Activated CD4-positive, alpha-beta T cell treated with anti-CD3 and anti-CD28 coated beads for 4 hours (primary cell): ENCODE results near the gene DAZAP2.

Experiments used
- DNase-seq, 2 donors: peaks; one replicate each; pipeline ENCODE4 v3.0.0-alpha.2; 2020

DAZAP2 gene

GRCh38 chr12:51238510-51239334 lies at the start of gene DAZAP2:
Gene DAZAP2, plus strand, starts transcription at chr12:51238826. Its CDS starts 82 bp downstream, at chr12:51238908.
- peak; percentile 90 to 91 for DNase-seq

GRCh38 chr12:51189790-51190355 lies 48.8 kb upstream of the DAZAP2 start:
- no peak for DNase-seq

GRCh38 chr12:51190820-51191219 lies 47.8 kb upstream of the DAZAP2 start:
- no peak for DNase-seq

GRCh38 chr12:51191516-51192283 lies 46.9 kb upstream of the DAZAP2 start:
- no peak for DNase-seq

- DNase-seq, result no peak
Measured at GRCh38 chr12:51192284-51192671, 46.3 kb upstream of the DAZAP2 start.

GRCh38 chr12:51195841-51196240 lies 42.8 kb upstream of the DAZAP2 start:
- DNase-seq, result no peak

- DNase-seq, result no peak
Measured at GRCh38 chr12:51196547-51196946, 42.1 kb upstream of the DAZAP2 start.

GRCh38 chr12:51197736-51198567 lies 40.7 kb upstream of the DAZAP2 start:
- DNase-seq, result no peak

- DNase-seq, result no peak
Measured at GRCh38 chr12:51198568-51199365, 39.9 kb upstream of the DAZAP2 start.

GRCh38 chr12:51199366-51199945 lies 39.2 kb upstream of the DAZAP2 start:
- no peak for DNase-seq

- no peak for DNase-seq
Measured at GRCh38 chr12:51200156-51200555, 38.5 kb upstream of the DAZAP2 start.

GRCh38 chr12:51200806-51201205 lies 37.8 kb upstream of the DAZAP2 start:
- DNase-seq, result no peak

- no peak for DNase-seq
Measured at GRCh38 chr12:51202718-51203117, 35.9 kb upstream of the DAZAP2 start.

GRCh38 chr12:51205350-51205749 lies 33.3 kb upstream of the DAZAP2 start:
- DNase-seq, result no peak

GRCh38 chr12:51208016-51208660 lies 30.5 kb upstream of the DAZAP2 start:
- DNase-seq, result no peak

- no peak for DNase-seq
Measured at GRCh38 chr12:51209259-51209658, 29.4 kb upstream of the DAZAP2 start.

- DNase-seq, result no peak
Measured at GRCh38 chr12:51210690-51211395, 27.8 kb upstream of the DAZAP2 start.

GRCh38 chr12:51214895-51215294 lies 23.7 kb upstream of the DAZAP2 start:
- no peak for DNase-seq

GRCh38 chr12:51216642-51217041 lies 22.0 kb upstream of the DAZAP2 start:
- no peak for DNase-seq
